ENCODE results near the gene THADA.

GRCh38 chr2:43196768-43197587 is 398.9 kb downstream of the THADA start:
- TF ChIP-seq CTCF (IDR thresholded peaks at IDR 0.05) (no peak), POLR2A (IDR thresholded peaks at IDR 0.05) (no peak)

All from thyroid gland (tissue), 4 donors.